ENCODE measurements around the gene KLK1.
"Not testable (repeated sequence)": the region's sequence is repeated elsewhere in the genome, so short reads cannot be mapped to it uniquely, and the experiment has no call there.

The KLK1 gene

DNA sequence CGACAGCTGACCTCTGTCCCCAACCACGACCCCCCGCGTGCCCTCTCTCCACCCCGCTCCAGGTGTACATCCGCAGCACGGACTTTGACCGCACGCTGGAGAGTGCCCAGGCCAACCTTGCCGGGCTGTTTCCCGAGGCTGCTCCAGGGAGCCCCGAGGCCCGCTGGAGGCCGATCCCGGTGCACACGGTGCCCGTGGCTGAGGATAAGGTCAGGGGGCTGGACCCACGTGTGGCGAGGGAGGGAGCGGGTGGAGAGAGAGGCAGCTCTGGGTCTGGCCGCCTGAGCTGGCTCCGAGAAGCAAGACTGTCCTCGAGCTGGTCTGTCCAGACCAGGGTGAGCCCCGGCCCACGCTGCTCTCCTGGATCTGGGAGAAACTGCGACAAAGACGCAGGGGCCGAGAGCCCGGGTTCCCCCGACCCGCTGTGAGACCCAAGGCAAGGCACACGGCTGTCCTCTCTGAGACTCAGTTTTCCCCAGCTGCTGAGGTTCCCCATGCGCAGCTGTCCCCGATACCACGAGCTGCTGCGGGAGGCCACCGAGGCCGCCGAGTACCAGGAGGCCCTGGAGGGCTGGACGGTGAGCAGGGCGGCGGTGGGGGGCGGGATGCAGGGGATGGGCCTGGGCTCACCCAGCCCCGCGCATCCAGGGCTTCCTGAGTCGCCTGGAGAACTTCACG, 31.9 kb downstream of the KLK1 start:
- DNase-seq: no peak

DNA sequence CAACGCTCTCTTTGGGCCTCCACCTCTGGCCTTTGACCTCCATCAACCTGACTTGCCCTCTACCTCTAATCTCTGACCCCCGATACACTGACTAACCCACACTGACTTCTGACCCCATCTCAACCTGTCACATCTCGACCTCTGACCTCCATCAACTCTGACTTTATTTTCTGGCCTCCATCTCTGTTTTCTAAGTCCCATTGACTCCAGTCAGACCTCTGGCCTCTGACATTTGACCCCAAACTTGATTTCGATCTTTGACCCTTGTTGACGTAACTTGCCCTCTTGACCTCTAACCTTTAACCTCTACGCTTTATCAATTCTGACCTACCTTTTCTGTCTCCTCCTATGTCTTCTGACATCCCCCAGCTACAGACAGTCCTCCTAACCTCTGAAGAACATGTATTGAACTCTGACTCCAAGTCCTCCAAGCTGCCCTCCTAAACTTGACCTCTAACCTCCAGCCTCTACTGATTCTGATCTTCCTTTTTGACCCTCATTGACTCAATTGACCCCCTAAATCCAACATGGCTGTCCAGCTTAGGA, 32.6 kb downstream of the KLK1 start:
- no peak for DNase-seq

DNA sequence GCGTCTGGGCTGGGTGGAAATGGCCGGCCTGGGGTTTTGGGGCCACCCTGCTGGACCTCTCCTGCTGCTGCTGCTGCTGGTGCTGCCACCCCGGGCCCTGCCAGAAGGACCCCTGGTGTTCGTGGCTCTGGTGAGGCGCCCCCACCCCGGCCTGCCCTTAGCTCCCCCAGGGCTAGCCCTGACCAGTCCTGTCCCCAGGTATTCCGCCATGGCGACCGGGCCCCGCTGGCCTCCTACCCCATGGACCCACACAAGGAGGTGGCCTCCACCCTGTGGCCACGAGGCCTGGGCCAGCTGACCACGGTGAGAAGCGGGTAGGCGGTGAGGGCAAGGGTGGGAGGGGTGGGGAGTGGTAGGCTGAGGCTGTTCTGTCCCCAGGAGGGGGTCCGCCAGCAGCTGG, 33.2 kb downstream of the KLK1 start, which contains the start of gene ACP4:
Gene ACP4, plus strand, starts transcription at position 20 of the 400 bp plus-strand sequence. Its CDS starts 0 bp downstream, at position 20.
- DNase-seq: no peak

DNA sequence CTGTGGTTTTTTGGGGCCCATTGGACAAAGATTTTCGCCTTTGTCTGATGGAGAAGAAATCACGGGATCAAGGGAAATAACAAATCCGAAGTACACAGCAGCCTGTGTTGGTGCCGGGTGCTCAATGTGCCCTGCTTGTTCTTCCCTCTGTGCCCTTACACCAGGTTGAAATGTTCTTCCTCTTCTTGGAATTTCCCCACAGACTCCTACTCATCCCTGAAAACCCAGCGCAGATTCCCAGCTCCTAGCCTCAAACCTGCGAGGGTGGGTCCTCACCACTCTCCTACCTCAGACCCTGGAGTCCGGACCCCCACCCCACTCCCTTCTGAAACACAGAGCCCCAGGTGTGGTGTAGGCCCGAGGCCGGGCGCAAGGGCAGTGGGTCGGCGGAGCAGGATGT, 38.3 kb downstream of the KLK1 start:
- no peak for DNase-seq

DNA sequence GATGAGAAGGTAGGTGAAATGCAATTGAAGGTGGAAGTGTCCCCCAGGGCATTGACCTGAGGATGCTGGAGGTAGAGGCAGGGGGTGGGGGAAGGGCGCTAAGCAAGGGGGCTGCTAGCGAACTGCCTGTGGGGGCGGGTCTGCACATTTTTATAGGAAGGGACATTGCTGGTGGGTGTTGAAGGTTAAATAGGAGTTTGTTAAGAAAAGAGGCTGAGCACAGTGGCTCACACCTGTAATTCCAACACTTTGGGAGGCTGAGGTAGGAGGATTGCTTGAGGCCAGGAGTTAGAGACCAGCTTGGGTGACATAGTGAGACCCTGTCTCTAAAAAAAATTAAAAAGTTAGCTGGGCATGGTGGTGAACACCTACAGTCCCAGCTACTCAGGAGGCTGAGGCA, 38.9 kb downstream of the KLK1 start:
- DNase-seq: no peak

DNA sequence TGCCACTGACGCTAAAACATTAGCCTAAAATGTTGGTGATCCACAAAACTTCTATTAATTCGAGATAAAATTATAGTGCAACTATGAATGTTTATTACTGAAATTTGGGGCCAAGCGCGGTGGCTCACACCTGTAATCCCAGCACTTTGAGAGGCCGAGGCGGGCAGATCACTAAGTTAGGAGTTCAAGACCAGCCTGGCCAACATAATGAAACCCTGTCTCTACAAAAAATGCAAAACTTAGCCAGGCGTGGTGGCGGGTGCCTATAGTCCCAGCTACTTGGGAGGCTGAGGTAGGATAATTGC, 39.8 kb downstream of the KLK1 start:
- not testable (repeated sequence) for DNase-seq

DNA sequence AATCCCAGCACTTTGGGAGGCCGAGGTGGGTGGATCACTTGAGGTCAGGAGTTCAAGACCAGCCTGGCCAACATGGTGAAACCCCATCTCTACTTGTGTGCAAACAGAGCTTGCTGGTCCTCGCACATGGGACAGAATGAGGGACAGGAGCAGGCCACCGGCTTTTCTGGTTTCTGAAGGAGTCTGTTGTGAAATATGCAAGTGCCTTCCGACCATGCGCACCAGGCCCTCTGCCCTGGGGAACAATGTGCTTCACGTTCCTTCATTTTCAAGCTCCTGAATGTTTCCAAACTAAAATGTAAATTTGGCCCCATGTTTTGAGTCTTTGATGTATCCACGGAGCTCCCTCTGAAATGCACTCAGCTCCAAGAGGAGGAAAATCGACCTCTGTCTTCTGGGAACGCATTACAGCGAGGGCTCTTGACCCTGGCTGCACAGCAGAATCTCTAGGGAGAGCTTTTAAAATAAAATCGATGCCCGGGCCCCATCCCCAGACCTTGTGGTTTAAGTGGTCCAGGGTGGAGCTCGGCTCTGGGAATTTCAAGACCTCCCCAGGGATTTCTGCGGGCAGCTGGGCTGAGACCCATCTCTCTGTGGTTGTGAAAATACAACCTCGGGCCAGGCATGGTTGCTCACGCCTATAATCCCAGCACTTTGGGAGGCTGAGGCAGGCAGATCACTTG, 42.7 kb downstream of the KLK1 start:
- no peak for DNase-seq

DNA sequence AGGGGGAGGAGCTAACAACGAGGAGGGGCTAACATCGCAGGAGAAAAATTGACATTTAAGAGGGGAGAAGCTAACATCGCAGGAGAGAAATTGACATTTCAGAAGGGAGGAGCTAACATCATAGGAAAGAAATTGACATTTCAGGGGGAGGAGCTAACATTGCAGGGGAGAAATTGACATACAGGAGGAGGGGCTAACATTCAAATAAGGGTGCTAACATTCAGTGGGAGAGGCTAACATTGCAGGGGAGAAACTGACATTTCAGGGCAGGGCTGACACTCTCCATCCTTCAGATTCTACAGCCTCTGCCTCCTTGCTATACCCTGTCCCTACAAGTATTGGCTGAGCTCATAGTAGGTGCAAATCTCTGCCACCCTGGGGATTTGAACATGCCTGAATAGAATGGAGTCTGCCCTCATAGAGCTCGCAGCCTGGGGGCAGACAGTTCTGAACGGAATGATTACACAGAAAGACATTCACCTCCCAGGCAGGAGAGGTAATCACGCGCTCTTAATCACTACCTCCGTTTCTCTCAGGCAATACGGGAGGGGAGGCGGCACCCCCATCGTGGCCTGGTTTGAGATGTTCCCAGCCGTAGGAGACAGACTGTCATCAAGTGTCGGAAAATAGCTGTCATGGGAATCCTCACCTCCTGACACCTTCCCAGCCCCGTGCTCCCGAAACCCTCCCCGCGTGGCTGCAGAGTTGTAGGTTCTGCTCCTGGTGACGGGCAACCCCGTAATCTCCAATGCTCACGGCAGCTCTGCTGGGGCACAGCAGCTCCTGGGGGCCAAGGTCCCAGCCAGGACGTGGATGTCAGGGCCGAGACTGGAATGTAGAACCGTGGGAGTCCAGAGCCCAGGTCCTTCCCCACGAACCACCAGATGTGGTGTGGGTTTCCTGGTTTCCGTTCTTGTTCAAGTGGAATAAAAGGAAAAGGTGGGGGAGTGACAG, 43.8 kb downstream of the KLK1 start:
- DNase-seq: no peak

DNA sequence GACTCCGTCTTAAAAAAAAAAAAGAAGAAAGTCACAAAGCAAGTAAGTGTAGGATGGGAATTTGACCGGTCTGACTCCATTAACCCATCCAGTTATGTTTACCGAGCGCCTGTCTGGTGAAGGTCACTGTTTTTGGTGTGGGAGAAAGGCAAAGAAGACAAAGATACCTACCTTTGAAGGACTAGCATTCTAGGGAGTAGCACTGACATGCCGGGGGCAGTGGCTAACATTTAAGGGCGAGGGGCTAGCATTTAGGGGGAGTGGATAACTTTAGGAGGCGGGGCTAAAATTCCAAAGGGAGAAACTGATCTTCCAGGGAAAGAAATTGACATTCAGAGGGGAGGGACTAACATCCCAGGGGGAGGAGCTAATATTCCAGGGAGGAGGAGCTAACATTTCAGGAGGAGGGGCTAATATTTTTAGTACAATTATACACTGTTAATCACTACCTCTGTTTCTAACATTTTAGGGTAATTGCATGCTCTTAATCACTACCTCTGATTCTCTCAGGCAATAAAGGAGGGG, 44.6 kb downstream of the KLK1 start:
- DNase-seq: no peak

DNA sequence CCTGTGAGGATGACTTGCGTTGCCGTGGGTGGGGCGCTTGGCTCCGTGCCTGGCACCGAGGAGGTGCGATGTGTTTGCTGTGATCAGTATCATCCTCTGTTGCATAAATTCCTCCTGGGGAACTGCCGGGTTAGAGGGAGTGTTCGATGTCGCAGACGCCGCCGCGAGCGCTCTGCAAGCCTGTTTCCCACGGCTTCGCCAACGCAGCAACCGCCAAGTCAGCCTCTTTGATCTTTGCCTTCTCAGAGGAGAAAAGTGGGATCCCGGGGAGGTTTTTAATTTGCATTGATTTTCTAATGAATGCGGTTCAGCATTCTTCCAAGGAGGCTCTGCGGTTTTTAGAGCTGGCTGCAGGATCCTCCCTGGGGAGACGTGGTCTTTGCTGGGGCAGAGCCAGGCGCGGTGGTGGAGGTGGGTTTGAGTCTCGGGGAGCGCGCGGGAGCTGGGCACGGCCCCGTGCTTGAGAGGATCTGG, 45.7 kb downstream of the KLK1 start:
- no peak for DNase-seq

DNA sequence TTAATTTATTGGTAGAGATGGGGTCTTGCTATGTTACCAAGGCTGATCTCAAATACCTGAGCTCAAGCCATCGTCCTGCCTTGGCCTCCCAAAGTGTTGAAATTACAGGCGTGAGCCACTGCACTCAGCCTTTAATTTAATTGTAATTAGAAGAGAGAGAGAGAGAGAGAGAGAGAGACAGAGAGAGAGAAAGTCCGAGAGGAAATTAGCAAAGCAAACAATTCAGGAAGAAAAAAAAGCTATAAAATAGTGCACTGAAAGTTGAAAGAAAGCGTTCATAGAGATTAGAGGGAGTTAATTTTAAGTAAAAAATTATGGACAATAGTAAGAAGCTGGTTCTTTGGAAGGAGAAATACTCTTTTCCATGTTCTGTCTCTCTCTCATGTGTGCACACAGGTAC, 46.3 kb downstream of the KLK1 start:
- DNase-seq: no peak

DNA sequence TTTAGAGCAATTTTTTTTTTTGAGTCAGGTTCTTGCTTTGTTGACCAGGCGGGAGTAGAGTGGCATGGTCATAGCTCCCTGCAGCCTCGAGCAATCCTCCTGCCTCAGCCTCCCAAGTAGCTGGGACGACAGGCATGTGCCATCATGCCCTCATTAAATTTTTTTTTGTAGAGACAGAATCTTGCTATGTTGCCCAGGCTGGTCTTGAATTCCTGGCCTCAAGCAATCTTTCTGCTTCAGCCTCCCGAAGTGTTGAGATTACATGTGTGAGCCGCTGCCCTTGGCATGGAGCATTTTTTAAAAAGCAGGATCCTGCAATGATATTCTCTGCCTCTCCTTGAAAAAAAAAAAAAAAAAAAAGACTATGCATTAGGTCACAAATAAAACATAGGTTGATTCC, 47.5 kb downstream of the KLK1 start:
- DNase-seq: no peak

DNA sequence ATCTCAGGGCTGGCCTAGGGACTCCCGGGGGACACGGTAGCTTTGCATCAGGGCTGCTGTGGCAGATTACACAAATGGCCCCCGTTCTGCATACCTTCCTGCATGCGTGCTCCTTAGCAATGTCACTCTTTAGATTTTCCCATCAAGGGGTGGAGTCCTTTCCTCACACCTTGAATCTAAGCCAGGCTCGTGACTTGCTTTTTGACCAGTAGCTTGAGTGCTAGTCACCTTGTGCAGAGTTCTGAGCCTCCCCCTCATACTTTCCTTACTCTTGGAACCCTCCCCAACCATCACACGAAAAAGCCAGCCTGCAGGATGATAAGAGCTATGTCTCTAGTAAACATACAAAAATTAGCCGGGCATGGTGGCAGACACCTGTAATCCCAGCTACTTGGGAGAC, 50.1 kb downstream of the KLK1 start:
- not testable (repeated sequence) for DNase-seq

DNA sequence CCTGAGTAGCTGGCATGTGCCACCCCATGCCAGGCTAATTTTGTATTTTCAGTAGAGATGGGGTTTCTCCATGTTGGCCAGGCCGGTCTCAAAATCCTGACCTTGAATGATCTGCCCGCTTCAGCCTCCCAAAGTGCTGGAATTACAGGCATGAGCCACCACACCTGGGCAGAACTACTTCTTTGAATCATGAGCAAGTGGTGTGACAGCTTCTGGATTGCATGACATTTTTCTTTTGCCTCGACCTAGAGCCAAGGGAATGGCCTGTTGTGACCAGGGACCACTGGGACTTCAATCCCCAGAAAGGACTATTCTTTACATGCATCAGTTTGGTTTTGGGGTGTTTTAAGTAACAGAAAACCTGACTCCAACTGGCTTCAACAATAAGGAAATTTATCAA, 50.7 kb downstream of the KLK1 start:
- not testable (repeated sequence) for DNase-seq

DNA sequence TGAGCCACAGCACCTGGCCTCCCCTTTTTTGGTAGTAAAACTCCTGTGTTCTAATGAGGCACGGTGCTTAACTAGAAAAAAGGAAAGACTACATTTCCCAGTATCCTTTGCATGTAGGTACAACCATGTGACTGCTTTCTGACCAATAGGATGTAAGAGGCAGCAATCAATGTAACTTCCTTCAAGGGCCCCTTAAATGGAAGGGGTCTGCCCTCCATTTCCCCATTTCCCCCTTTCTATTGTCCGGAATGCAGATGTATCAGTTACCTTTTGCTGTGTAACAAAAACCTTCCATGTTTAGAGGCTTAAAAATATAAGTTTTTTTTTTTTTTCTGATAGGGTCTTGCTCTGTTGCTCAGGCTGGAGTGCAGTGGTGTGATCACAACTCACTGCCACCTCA, 51.1 kb downstream of the KLK1 start:
- DNase-seq: no peak

DNA sequence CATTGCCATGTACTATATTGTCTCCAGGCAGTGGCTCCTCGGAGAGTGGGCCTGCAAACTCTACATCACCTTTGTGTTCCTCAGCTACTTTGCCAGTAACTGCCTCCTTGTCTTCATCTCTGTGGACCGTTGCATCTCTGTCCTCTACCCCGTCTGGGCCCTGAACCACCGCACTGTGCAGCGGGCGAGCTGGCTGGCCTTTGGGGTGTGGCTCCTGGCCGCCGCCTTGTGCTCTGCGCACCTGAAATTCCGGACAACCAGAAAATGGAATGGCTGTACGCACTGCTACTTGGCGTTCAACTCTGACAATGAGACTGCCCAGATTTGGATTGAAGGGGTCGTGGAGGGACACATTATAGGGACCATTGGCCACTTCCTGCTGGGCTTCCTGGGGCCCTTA, 52.7 kb downstream of the KLK1 start:
- DNase-seq: no peak

DNA sequence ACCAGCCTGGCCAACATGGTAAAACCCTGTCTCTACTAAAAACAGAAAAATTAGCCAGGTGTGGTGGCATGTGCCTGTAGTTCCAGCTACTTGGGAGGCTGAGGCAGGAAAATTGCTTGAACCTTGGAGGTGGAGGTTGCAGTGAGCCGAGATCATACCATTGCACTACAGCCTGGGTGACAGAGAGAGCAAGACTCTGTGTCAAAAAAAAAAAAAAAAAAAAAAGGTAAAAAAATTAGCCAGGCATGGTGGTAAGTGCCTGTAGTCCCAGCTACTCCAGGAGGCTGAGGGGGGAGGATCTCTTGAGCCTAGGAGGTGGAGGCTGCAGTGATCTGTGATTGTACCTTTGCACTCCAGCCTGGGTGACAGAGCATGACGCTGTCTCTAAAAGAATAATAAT, 53.4 kb downstream of the KLK1 start, which contains the start of gene GPR32:
Gene GPR32, plus strand, starts transcription at position 301 of the 400 bp plus-strand sequence. CDS start 137 bp downstream, outside the sequence.
- DNase-seq: not testable (repeated sequence)
